Stimulated activated CD8-positive, alpha-beta memory T cell treated with anti-CD3 and anti-CD28 coated beads, Interleukin-12 subunit alpha, Interleukin-12 subunit beta, amount 100 ng/mL, for 4 hours (primary cell): ENCODE measurements around the gene PDE3B.
"Not testable (repeated sequence)": the region's sequence is repeated elsewhere in the genome, so short reads cannot be mapped to it uniquely, and the experiment has no call there.

Experiments used
- DNase-seq: peaks from one replicate; pipeline ENCODE4 v3.0.0-alpha.2; 2020; ENCODE audit warnings: low read depth

PDE3B gene

DNA sequence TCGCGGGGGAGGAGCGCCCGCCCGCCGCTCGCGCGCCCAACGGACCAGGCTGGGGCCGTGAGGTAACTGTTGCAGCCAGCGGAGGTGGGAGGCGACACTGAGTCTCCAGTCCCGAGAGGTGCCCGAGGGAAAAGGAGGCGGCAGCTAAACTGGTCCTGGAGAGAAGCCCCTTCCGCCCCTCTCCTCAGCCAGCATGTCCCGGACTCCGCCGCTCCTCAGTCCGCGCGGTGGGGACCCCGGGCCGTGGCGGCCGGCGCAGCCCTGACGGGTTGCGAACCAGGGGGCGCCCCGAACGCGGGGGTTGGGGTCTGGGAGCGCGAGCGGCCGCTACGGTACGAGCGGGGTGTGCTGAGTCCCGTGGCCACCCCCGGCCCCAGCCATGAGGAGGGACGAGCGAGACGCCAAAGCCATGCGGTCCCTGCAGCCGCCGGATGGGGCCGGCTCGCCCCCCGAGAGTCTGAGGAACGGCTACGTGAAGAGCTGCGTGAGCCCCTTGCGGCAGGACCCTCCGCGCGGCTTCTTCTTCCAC is at the start of gene PDE3B:
Gene PDE3B (plus strand): TSS at position 108 of the 529 bp plus-strand sequence. CDS start 272 bp downstream, at position 380.
- peak; percentile 61 for DNase-seq

- DNase-seq, result not testable (repeated sequence)
Observed at GRCh38 chr11:14595261-14595660, 48.3 kb upstream of the PDE3B start.

DNA sequence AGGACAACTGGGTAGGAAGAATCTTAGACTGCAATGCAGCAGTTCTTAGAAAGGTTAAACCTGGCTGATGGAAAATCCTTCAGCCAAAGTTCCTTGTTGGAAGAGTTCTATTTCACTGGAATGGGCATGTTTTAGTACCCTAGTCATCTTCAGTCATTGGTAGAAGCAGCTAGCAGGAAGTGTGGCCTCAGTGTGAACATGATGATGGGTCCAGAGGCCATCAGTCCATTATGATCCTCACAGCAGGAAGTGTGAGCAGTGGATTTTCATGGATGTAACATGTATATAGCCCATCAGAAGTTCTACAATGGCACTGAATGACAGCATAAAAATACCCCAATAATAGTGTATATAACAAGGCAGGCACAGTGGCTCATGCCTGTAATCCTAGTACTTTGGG is 35.9 kb upstream of the PDE3B start:
- DNase-seq, result no peak

GRCh38 chr11:14609902-14610301 is 33.7 kb upstream of the PDE3B start:
- no peak for DNase-seq

DNA sequence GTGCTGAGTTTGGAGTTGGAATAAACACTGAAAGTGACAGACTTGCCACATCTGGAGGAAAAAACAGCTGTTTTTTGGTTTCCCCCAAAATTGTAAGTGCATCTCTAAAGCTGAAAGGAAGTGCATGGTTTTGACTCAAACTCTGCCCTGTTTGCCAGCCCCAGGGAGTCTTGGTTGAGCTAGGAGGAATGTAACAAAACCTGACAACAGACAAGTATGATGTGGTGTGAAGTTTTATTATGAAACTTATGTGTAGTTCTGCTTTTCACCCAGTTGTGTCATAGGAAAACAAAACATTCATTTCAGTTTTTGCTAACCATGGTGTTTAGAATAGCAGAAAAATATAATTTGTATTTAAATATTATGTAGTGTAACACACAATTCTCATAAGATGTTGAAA is 31.7 kb upstream of the PDE3B start:
- DNase-seq, result no peak

DNA sequence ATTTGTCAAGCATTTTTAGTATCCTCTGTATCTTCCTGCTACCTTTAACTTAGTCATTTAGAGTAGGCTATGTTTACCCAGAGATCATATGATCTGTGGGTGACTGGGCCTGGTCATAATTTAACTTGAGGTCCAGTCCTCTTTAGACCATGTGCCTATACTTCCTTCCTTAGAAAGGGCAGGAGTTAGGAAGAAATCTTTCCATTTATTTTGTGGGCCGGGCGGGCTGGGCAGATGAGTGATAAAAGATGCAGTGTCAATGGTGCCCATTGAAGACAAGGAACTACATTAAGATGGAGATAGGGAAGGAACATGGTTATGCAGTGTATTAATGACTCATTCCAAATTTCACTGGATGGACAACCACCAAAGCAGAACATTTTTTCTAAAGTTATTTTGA is 30.9 kb upstream of the PDE3B start:
- DNase-seq, result no peak

- DNase-seq, result no peak
Observed at GRCh38 chr11:14614091-14614622, 29.4 kb upstream of the PDE3B start.

GRCh38 chr11:14617241-14618027 is 26.2 kb upstream of the PDE3B start:
- no peak for DNase-seq

DNA sequence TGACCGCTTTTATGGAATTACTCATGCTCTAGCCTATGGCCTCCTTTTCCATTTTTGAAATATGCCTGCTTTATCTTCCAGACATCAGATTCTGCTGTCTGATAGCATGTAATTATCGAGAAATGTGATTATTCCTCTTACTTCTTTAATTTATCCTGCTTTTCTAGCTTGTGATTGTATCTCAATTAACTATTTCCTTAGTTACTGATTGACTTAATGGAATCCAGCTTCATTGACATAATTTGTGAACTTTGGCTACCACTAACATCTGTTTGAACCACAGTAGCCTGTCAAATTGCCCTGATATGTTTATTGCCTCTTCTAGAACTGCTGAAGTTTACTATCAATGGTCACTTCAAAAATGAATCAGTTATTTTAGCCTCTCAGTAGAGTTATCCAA is 25.5 kb upstream of the PDE3B start:
- no peak for DNase-seq

GRCh38 chr11:14619603-14620531 is 23.7 kb upstream of the PDE3B start:
- no peak for DNase-seq

DNA sequence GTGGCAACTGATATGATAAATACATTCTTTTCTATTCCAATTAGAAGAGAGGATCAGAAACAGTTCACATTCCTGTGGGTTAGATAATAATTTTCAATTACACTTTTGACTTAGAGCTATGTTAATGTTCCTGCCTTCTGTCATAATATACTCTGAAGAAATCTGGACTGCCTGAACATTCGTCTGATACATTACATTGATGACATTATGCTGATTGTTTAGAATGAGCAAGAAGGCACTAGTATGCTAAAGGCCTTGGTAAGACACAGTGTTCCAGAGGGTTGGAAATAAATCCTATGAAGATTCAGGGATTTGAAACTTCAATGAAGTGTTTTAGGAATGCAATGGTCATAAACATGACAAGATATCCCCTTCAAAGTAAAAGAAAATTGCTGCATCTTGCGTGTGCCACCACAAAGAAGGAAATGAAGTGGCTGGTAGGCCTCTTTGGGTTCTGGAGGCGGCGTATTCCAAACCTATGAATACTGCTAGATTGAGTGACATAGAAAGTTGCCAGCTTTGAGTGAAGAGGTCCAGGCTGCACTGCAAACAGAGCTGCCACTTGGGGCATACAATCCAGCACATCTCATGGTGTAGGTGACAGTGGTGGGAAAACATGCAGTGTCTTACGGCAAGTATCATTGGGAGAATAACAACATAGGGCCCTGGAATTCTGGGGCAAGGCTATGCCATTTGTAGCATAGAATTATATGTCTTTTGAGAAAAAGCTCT is 21.2 kb upstream of the PDE3B start:
- DNase-seq, result no peak

DNA sequence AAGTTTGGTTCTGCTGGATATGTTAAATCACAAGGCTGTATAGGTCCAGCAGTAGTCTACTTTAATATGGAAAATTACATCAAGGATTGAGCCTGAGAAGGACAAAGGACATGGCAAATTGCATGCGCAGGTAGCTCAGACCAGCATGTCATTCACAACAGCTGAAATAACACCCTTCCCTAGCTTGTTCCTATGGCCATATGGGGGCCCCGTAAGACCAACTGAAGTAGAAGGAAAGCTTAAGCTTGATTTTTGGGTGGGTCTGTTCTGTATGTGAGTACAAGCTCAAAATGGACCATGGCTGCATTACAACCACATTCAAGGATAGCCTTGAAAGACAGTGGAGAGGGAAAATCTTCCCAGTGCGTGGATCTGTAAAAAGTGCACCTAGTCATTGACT is 20.6 kb upstream of the PDE3B start:
- DNase-seq, result no peak

DNA sequence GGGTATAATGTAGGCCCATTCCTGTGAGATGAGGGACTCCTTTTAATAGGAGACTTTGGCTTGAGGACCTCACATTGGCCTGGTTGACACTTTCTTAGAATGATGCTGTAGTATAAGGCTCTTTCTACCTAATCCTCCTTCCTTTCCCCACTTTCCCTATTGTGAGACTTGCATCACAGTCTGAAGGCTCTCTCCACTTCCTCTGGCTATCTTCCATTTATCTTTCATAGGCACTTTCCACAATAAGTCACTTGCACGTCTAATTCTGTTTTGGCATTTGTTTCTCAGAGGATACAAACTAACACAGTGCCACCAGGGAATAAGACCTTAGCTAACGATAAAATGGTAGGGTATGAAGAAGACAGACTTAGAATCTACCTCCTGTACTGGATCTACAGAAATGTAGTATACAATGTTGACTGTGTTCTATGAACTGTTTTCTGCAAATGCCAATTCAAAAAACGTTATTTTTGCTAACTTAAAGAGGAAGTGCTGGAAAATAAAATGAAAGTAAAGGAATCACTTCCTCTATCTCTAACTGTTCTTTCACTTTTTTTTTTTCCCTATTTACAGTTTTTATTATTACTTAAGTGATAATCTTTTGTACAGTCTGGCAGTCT is 17.9 kb upstream of the PDE3B start:
- no peak for DNase-seq

- DNase-seq, result no peak
Observed at GRCh38 chr11:14626650-14627049, 17.0 kb upstream of the PDE3B start.

DNA sequence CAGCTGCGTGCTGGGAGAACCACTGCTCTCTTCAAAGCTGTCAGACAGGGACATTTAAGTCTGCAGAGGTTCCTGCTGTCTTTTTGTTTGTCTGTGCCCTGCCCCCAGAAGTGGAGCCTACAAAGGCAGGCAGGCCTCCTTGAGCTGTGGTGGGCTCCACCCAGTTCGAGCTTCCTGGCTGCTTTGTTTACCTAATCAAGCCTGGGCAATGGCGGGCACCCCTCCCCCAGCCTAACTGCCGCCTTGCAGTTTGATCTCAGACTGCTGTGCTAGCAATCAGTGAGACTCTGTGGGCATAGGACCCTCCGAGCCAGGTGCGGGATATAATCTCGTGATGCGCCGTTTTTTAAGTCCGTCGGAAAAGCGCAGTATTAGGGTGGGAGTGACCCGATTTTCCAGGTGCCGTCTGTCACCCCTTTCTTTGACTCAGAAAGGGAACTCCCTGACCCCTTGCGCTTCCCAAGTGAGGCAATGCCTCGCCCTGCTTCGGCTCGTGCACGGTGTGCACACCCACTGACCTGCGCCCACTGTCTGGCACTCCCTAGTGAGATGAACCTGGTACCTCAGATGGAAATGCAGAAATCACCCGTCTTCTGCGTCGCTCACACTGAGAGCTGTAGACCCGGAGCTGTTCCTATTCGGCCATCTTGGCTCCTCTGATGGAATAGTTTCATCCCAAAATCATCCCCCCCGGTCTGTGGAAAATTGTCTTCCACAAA is 9.9 kb upstream of the PDE3B start:
- not testable (repeated sequence) for DNase-seq

- DNase-seq, result no peak
Observed at GRCh38 chr11:14634813-14635212, 8.8 kb upstream of the PDE3B start.

DNA sequence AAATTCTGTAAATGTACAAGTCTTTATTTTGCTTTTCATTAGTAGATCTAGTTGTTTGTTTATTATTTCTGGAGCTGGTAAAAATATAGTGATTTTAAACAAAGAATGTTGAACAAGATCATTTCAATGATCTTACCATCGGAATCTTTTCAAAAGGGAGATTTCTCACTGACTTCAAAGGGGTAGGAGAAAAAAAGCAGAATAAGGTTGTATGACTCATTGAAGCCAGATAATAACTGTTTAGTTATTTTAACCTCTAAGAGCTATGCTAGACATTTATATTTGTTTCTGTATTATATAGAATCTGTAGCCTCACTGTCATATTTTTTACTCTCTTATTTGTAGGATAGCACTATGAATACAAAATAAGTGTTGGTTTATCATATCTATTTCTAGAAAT is 8.1 kb upstream of the PDE3B start:
- DNase-seq, result no peak

DNA sequence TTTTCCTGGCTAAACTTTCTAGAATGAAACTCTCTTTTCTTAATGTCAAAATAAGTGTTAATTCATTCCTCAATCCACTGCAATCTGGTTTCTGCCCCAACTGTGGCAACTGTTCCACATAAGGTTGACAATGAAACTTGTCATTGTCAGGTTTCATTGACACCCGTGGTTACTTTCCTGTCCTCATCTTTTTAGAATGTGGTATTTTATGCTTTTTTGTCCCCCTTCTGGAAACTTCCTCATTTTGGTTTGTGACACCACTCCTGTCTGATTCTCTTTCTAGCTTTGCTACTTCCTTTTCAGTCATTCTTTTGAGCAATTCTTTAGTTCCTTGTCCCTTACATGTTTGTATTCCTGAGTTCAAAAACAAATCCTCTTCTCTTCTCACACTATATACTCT is 7.5 kb upstream of the PDE3B start:
- DNase-seq, result no peak

DNA sequence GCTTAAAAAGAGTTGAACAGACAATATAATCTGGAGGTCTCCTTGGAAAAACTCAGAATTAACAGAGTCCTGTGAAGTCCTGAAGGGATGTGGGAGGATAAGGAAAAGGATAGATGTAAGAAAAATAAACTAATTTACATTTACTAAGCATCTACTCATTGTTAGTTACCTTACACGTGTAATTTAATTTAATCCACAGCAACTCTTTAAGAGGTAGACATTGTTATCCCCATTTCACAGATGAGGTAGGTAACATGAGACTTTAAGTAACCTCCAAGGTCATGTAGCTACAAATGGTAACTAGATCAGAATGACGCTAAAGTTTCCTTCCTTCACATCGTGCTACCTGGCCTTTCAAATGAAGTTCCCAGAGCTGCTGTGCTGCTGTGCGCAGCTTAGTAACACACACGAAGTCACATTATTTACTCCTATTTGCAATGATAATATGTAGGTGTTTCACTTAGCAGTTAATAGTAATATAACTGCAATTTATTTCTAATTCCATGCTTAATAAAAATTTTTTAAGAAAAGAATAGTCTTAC is 5.7 kb upstream of the PDE3B start:
- no peak for DNase-seq

GRCh38 chr11:14638561-14638960 is 5.0 kb upstream of the PDE3B start:
- no peak for DNase-seq

DNA sequence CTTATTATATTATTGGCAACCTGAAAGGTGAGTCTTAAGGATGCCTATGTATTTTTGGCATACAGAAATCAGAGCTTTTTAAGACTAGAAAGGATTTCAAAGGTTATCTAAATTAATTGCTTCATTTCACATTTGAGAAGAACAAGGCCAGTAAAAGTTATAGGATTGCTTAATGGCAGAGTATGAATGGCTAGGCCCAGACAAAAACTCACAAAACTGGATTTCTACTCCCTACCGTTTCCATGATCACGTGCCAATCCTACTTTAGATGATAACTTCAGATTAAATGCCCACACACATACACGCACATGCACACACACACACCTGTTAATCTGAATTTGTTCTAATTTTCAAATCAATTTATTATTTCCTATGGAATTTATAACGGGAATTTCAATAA is 1.8 kb upstream of the PDE3B start:
- no peak for DNase-seq
